ENCODE results near the gene ALDH8A1. TPM values are rescaled to one million over a fixed set of nuclear protein-coding genes. Genes with fewer than 3 reads are reported as not detected.

ALDH8A1 gene, protein sequence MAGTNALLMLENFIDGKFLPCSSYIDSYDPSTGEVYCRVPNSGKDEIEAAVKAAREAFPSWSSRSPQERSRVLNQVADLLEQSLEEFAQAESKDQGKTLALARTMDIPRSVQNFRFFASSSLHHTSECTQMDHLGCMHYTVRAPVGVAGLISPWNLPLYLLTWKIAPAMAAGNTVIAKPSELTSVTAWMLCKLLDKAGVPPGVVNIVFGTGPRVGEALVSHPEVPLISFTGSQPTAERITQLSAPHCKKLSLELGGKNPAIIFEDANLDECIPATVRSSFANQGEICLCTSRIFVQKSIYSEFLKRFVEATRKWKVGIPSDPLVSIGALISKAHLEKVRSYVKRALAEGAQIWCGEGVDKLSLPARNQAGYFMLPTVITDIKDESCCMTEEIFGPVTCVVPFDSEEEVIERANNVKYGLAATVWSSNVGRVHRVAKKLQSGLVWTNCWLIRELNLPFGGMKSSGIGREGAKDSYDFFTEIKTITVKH
- 1.6 TPM in 1 of 2 replicates, not detected in the other for total RNA-seq

DNA sequence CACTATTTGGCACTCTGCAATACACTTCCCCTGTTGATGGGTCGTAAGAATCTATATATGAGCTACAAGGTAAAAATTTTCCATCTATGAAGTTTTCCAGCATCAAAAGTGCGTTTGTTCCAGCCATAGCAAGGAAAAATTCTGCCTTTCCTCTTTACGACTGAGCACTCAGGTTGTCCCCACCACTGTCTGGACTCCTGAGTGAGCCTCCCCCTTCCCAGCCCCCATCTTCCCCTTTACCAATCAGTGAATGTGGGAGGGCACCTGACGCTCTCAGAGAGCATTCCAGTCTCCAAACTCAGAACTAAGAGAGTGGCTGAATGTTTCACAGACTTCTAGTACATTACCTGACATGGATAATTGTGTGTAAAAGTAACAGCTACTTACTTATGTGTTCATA, at the start of gene ALDH8A1:
TSS of gene ALDH8A1 (minus strand) at position 175 of the 400 bp plus-strand sequence. CDS start at position 127, 48 bp downstream.

Other genes with a start within 250 kb of the ALDH8A1 start
- 56.2 and 122 TPM in 2 replicates for gene HBS1L, start 104.7 kb upstream of the ALDH8A1 start, total RNA-seq
- 2.5 and 4.0 TPM in 2 replicates for gene MYB, start 231.2 kb upstream of the ALDH8A1 start, total RNA-seq